ENCODE results near the gene ATAD5.
"Not testable (repeated sequence)": the region's sequence is repeated elsewhere in the genome, so short reads cannot be mapped to it uniquely, and the experiment has no call there.

The ATAD5 gene

DNA sequence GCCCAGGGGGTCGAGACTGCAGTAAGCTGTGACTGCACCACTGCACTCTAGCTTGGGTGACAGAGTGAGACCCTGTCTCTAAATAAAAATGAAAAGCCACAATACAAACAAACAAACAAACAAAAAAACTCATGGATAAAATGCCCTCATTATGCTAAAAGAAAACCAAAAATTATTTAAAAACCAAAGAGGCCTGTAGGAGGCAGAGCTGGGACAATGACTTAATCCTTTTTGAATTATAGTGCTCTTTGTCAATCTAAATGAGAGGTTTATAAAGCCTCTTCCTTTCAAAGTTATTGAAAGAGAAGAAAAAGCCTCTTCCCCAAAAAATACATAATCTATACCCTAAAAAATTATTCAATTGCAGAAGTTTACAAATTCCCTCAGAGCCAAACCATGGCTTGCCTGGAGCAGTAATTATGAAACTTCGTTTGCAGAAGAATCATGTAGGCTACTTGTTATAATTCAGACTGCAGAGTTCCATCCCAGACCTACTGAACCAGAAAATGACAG lies 25.8 kb upstream of the ATAD5 start:
- Histone ChIP-seq H3K4me1 (peaks cover 50% of the 10 kb centered on the region), H3K27me3 (no peaks in the 10 kb centered on the region), H4K20me1 (no peaks in the 10 kb centered on the region), H3K36me3 (peaks cover 45% of the 10 kb centered on the region), H3K27ac (no peak overlapping the region), H3K9ac (no peak overlapping the region), H3K4me2 (no peak overlapping the region), H3K9me3 (peaks cover 4% of the 10 kb centered on the region; the same call in 1 of the 2 replicates), H3K4me3 (no peak overlapping the region)
- TF ChIP-seq Cebpa-rat (IDR thresholded peaks at IDR 0.05): no peak

GRCh38 chr17:30807896-30808295 lies 23.9 kb upstream of the ATAD5 start:
- no peak overlapping the region for H3K9ac ChIP-seq
- H3K36me3 ChIP-seq: peaks cover 26% of the 10 kb centered on the region
- peak overlapping the region; percentile 82 for H3K4me2 ChIP-seq
- peak overlapping the region; percentile 37; the same call in 1 of the 2 replicates for H3K27ac ChIP-seq
- H3K4me3 ChIP-seq: no peak overlapping the region
- peaks cover 12% of the 10 kb centered on the region; the same call in 1 of the 2 replicates for H4K20me1 ChIP-seq
- no peak for TF ChIP-seq Cebpa-rat (IDR thresholded peaks at IDR 0.05)
- peaks cover 59% of the 10 kb centered on the region for H3K4me1 ChIP-seq
- peaks cover 4% of the 10 kb centered on the region; the same call in 1 of the 2 replicates for H3K9me3 ChIP-seq
- no peaks in the 10 kb centered on the region for H3K27me3 ChIP-seq

- Histone ChIP-seq H3K27ac (peak overlapping the region; percentile 85), H3K9me3 (0 out of 2 replicates have a peak, but pooled peaks cover under 1% of the 10 kb centered on the region)
Measured at GRCh38 chr17:30808785-30809286, 22.9 kb upstream of the ATAD5 start.

GRCh38 chr17:30809867-30810266 lies 21.9 kb upstream of the ATAD5 start:
- H3K9me3 ChIP-seq: no peaks in the 10 kb centered on the region
- H3K27ac ChIP-seq: peak overlapping the region; percentile 85
- peaks cover 69% of the 10 kb centered on the region for H3K4me1 ChIP-seq
- H3K4me3 ChIP-seq: no peak overlapping the region; the same call in 1 of the 2 replicates
- peaks cover 6% of the 10 kb centered on the region for H3K36me3 ChIP-seq
- TF ChIP-seq Cebpa-rat (IDR thresholded peaks at IDR 0.05): no peak
- peak overlapping the region; percentile 82 for H3K4me2 ChIP-seq
- no peaks in the 10 kb centered on the region for H3K27me3 ChIP-seq
- peaks cover 27% of the 10 kb centered on the region; the same call in 1 of the 2 replicates for H4K20me1 ChIP-seq
- H3K9ac ChIP-seq: no peak overlapping the region

More at GRCh38 chr17:30808785-30809286, 22.9 kb upstream of the ATAD5 start:
- H3K4me3 ChIP-seq: peak overlapping the region; percentile 46
- H3K4me2 ChIP-seq: peak overlapping the region; percentile 82
- peak overlapping the region; percentile 63 for H3K9ac ChIP-seq
- H4K20me1 ChIP-seq: peaks cover 22% of the 10 kb centered on the region; the same call in 1 of the 2 replicates
- TF ChIP-seq Cebpa-rat (IDR thresholded peaks at IDR 0.05): no peak
- no peaks in the 10 kb centered on the region for H3K27me3 ChIP-seq
- peaks cover 17% of the 10 kb centered on the region for H3K36me3 ChIP-seq
- peaks cover 69% of the 10 kb centered on the region for H3K4me1 ChIP-seq

- no peak overlapping the region for H3K27ac ChIP-seq
- peak overlapping the region; percentile 10; the same call in 1 of the 2 replicates for H3K4me2 ChIP-seq
- peaks cover 9% of the 10 kb centered on the region; the same call in 1 of the 2 replicates for H3K36me3 ChIP-seq
- H3K27me3 ChIP-seq: no peaks in the 10 kb centered on the region
- H4K20me1 ChIP-seq: peaks cover 27% of the 10 kb centered on the region; the same call in 1 of the 2 replicates
- peaks cover 54% of the 10 kb centered on the region for H3K4me1 ChIP-seq
- no peaks in the 10 kb centered on the region for H3K9me3 ChIP-seq
- TF ChIP-seq Cebpa-rat (IDR thresholded peaks at IDR 0.05): no peak
- H3K4me3 ChIP-seq: no peak overlapping the region
- peak overlapping the region; percentile 1; the same call in 1 of the 2 replicates for H3K9ac ChIP-seq
Measured at GRCh38 chr17:30812218-30813177, 19.3 kb upstream of the ATAD5 start.

DNA sequence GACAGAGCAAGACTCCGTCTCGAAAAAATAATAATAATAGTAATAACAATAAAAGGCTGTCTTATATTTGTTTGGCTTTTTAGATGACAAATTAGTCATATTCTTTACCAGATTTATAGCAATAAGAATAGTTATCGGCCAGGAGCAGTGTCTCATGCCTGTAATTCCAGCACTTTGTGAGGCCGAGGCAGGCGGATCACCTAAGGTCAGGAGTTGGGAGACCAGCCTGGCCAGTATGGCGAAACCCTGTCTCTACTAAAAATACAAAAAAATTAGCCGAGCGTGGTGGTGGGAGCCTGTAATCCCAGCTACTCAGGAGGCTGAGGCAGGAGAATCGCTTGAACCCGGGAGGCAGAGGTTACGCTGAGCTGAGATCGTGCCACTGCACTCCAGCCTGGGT lies 17.5 kb upstream of the ATAD5 start:
- not testable (repeated sequence) for H3K4me3 ChIP-seq, H3K4me2 ChIP-seq, H3K9ac ChIP-seq, H3K9me3 ChIP-seq, H3K27me3 ChIP-seq, H3K27ac ChIP-seq
- Histone ChIP-seq H3K4me1 (peaks cover 47% of the 10 kb centered on the region), H4K20me1 (peaks cover 27% of the 10 kb centered on the region; the same call in 1 of the 2 replicates), H3K36me3 (peaks cover 23% of the 10 kb centered on the region)

DNA sequence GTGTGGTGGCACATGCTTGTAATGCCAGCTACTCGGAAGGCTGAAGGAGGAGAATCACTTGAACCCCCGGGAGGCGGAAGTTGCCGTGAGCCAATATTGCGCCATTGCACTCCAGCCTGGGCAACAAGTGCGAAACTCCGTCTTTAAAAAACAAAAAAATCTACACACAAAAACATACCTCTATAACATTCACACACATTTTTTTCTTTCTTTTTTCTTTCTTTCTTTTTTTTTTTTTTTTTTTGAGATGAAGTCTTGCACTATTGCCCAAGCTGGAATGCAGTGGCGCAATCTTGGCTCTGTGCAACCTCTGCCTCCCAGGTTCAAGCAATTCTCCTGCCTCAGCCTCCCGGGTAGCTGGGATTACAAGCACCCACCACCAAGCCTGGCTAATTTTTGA lies 16.9 kb upstream of the ATAD5 start:
- not testable (repeated sequence) for H3K4me2 ChIP-seq, H3K27me3 ChIP-seq, H3K27ac ChIP-seq, H3K4me3 ChIP-seq, H3K9ac ChIP-seq, H3K9me3 ChIP-seq
- peaks cover 26% of the 10 kb centered on the region for H3K36me3 ChIP-seq
- peaks cover 47% of the 10 kb centered on the region for H3K4me1 ChIP-seq
- peaks cover 27% of the 10 kb centered on the region; the same call in 1 of the 2 replicates for H4K20me1 ChIP-seq

- Histone ChIP-seq H4K20me1 (peaks cover 40% of the 10 kb centered on the region), H3K36me3 (peaks cover 30% of the 10 kb centered on the region)
Measured at GRCh38 chr17:30816165-30816564, 15.6 kb upstream of the ATAD5 start.

DNA sequence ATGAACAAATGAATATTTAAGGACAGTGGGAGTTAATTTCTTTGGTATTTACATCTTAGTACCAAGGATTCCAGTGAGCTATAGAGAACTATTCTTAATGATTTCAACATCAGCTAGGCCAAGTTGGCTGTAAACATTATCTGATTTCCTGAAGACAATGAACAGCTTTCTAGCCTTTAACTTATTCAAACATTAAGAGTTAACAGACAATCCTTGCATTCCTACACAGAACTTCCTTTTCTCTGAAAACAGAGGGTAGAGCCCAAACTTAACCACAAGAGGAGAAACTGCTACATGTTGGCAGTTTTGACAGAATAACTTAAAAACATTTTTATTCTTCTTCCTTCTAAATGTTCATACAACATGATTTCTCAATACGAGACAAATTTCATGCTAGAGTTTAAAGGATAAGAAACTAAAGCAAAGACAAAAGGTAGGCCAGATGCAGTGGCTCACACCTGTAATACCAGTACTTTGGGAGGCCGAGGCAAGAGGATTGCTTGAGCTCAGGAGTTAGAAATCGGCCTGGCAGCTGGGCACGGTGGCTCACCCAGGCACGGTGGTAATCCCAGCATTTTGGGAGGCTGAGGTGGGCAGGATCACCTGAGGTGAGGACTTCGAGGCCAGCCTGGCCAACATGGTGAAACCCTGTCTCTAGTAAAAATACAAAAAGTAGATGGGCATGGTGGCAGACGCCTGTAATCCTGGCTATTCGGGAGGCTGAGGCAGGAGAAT lies 11.6 kb upstream of the ATAD5 start:
- Histone ChIP-seq H3K4me3 (no peak overlapping the region), H3K27me3 (no peaks in the 10 kb centered on the region), H3K36me3 (peaks cover 30% of the 10 kb centered on the region), H3K9me3 (peaks cover 6% of the 10 kb centered on the region; the same call in 1 of the 2 replicates), H3K27ac (peak overlapping the region; percentile 55), H3K4me1 (peaks cover 59% of the 10 kb centered on the region), H4K20me1 (peaks cover 24% of the 10 kb centered on the region), H3K9ac (0 out of 2 replicates have a peak overlapping the region, but pooled peaks have one; percentile 13), H3K4me2 (peak overlapping the region; percentile 92)
- TF ChIP-seq Cebpa-rat (IDR thresholded peaks at IDR 0.05): no peak

More at GRCh38 chr17:30816165-30816564, 15.6 kb upstream of the ATAD5 start:
- Histone ChIP-seq H3K4me3 (no peak overlapping the region), H3K9ac (no peak overlapping the region), H3K9me3 (peaks cover 6% of the 10 kb centered on the region; the same call in 1 of the 2 replicates), H3K4me1 (peaks cover 47% of the 10 kb centered on the region), H3K27ac (no peak overlapping the region), H3K4me2 (no peak overlapping the region), H3K27me3 (no peaks in the 10 kb centered on the region)
- no peak for TF ChIP-seq Cebpa-rat (IDR thresholded peaks at IDR 0.05)

All from BLaER1 (cell line).